Measurements from ENCODE around the gene CCDC91.

DNA sequence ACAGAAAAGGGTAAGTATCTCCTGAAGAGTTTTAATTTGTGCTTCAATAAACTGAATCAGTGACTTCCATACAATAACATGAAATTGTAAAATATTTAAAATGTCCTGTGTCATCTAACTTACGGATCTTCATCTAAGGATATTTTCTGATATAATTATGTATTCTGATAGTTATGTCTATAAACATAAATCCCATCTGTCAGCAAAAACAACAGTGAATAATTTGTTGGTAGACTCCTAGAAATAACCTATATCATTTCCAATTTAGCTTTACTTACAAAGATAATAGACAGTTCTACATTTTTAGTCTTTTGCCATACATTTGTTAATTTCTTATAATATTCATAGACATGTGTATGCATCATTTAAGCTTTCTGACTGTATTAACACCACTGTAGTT lies 293.9 kb downstream of the CCDC91 start:
- TF ChIP-seq, protein P1, sequence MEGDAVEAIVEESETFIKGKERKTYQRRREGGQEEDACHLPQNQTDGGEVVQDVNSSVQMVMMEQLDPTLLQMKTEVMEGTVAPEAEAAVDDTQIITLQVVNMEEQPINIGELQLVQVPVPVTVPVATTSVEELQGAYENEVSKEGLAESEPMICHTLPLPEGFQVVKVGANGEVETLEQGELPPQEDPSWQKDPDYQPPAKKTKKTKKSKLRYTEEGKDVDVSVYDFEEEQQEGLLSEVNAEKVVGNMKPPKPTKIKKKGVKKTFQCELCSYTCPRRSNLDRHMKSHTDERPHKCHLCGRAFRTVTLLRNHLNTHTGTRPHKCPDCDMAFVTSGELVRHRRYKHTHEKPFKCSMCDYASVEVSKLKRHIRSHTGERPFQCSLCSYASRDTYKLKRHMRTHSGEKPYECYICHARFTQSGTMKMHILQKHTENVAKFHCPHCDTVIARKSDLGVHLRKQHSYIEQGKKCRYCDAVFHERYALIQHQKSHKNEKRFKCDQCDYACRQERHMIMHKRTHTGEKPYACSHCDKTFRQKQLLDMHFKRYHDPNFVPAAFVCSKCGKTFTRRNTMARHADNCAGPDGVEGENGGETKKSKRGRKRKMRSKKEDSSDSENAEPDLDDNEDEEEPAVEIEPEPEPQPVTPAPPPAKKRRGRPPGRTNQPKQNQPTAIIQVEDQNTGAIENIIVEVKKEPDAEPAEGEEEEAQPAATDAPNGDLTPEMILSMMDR (conservative IDR thresholded peaks at IDR 0.05 in 1 of 2, IDR thresholded peaks at IDR 0.05 in 1 of 2; ENCODE audit: low read depth in 1 of 2, low read length in 2 of 2), result no peak
- no peak for TF ChIP-seq EZH2 (IDR thresholded peaks at IDR 0.05; ENCODE audit: low read length, missing control alignments)

Measured in fibroblast of lung (primary cell).